ENCODE measurements around the gene NMT2.

- TF ChIP-seq, protein P1, sequence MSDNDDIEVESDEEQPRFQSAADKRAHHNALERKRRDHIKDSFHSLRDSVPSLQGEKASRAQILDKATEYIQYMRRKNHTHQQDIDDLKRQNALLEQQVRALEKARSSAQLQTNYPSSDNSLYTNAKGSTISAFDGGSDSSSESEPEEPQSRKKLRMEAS (IDR thresholded peaks at IDR 0.05; ENCODE audit: low read depth, low read length): no peak
- no peak for TF ChIP-seq POLR2A (IDR thresholded peaks at IDR 0.05; ENCODE audit: extremely low read depth, insufficient read length)
Observed at GRCh38 chr10:15123749-15124184, 44.7 kb downstream of the NMT2 start.

Data from NB4 (cell line).